ENCODE results near the gene ARSG.
"Not testable (repeated sequence)": the region's sequence is repeated elsewhere in the genome, so short reads cannot be mapped to it uniquely, and the experiment has no call there.

Gene ARSG

DNA sequence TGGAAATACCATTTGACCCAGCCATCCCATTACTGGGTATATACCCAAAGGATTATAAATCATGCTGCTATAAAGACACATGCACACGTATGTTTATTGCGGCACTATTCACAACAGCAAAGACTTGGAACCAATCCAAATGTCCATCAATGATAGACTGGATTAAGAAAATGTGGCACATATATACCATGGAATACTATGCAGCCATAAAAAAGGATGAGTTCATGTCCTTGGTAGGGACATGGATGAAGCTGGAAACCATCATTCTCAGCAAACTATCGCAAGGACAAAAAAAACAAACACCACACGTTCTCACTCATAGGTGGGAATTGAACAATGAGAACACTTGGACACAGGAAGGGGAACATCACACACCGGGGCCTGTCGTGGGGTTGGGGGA, 9.3 kb upstream of the ARSG start:
- not testable (repeated sequence) for DNase-seq

DNA sequence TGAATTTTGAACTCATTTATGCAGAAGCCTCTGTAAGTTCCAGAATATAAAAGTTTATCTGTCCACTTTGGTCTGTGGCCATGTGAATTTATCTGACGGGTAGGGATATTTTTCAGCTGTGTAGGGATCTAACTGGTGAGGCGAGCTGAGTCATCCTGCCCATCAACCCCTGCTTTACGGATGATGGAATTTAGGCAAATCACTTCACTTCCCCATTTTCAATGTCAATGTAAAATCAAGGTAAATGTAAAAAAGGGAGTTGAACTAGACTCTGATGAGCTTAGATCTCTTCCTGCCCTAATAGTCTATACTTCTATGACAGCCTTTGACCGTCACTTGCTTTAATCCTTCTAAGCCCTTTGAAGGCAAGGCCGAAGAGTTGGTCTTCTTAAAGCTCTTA, 2.9 kb upstream of the ARSG start:
- no peak for DNase-seq

DNA sequence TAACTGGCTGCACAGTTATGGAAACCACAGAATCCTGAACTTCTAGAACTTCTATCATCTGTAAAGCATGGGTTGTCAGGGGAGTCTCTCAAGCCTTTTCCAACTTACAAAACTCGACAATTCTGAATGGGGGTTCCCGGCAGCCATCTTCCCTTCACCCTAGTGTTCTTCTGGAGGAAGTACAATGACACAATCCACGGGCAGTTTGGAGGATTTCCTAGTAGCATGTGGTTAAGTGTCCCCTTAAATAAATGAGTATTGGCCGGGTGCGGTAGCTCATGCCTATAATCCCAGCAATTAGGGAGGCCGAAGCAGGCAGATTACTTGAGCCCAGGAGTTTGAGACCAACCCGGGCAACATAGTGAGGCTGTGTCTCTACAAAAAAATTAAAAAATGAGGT, 2.5 kb upstream of the ARSG start:
- peak; percentile 17 for DNase-seq

DNA sequence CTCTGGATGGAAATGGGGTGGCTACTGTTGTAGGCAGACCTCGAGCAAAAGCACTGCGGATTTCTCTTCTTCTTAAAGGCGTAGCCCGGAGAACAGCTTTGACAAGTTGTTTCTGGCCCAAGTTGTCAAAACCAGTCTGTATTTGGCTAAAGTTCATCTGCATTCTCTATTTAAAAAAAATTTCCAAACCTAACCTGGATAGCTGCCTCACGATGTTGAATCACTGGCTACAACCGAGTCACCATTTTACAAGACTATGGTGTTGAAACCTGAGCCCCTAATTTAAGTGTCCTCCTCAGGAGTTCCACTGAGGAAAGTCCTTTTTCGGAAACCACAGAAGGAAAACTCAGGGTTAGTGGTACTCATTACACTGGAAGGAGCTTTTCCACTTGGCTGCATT, 1.8 kb upstream of the ARSG start:
- DNase-seq: no peak

DNA sequence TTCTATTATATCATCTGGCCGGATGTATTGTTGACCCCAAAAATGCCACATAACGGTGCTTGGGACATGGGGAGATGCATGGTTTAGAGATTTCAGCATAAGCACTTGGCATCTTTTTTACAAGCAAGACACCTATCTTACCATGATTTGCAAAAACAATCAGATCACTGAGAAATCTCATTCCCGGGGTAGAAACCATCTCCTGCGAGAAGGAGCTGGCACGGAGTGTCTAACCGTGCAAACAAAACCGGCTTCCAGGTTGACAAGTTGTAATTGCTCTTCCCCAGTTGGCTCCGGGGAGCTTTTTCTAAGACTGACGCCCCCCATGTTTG, 1.4 kb upstream of the ARSG start:
- DNase-seq: no peak

DNA sequence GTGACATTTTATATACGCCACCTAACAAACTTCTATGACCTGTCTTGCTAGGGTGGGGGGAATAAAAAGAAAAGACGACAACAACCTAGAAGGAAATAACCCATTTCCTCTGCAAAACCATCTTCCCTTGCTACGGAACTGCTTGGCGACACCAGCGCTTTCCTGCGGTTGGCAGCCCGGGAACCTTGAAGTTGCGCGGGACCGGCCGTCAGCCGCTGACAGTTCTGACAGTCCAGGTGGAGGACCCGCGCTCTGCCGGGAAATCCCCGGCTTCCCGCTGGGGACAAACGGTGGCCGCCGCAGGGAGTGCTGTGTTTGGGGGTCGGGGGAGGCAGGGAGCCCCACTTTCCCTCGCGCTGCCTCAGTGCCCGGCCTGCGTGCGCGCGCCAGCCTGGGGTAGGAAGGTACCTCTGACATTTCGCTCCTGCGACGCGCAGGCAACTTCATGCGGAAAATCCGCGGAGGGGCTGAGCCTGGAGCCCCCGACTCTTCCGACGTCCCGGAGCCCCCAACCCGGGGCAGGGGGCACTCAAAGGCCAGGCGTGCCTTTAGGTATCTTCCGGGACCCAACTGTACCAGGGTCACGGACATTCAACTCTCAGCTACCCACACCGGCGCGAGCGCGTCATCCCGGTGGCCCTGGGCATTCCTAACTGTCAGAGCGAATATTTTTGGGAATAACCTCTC, 884 bp upstream of the ARSG start:
- peak; percentile 77 for DNase-seq

DNA sequence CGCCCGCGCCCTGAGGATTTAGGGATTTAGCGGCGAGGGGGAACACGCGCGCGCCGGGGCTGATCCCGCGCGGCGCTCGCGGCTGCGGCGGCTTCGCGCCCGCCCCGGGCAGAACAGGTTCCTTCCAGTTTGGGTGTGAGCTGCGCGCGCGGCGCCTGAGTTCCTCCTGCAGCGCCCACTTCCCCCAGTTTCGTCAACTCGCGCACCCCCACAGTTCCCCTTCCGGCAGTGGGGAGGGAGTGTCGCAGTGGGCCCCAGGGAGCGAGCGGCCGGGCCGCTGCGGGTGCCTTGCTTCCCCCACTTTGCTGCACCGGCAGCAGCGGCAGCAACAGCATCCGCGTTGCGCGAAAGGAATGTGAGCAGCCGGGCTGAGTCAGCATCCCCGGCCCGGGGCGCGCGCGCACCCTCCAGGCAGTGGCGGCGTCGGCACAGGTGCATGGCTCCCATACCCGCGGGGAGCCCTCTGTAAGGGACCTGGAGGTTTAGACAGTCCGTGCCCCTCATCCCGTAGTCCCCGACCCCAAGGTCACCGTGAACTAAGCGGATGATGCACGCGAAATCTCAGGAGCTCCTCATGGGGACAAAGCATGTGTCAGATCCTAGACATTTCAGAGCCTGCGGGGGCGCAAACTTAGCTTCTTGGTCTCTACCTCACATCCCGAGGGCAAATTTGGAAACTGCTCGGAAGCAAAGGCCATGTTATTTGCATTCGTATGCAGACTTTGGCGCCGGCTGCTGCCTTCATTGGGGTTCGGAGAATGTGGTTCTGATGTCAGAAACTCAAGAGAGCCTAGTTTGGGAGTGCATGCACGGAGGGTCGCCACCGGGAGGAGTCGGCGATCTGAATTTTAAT, 767 bp downstream of the ARSG start:
- peak; percentile 97 for DNase-seq

DNA sequence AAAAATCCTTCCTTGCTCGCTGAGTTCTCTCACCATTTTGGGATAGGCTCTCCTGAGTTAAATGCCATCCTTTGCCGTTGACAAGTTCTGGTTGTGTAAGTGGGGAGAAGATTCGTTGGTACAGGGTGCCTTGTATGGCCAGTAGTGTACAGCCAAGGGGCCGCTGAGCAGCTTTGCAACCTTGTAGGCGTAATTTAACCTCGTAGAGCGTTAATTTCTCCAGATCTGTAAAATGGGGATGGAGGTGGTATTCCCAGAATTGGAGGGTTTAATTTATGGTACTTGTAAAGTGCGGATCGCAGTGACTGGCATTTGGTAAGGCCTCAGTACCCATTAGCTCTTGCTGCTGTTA, 1.4 kb downstream of the ARSG start:
- no peak for DNase-seq

DNA sequence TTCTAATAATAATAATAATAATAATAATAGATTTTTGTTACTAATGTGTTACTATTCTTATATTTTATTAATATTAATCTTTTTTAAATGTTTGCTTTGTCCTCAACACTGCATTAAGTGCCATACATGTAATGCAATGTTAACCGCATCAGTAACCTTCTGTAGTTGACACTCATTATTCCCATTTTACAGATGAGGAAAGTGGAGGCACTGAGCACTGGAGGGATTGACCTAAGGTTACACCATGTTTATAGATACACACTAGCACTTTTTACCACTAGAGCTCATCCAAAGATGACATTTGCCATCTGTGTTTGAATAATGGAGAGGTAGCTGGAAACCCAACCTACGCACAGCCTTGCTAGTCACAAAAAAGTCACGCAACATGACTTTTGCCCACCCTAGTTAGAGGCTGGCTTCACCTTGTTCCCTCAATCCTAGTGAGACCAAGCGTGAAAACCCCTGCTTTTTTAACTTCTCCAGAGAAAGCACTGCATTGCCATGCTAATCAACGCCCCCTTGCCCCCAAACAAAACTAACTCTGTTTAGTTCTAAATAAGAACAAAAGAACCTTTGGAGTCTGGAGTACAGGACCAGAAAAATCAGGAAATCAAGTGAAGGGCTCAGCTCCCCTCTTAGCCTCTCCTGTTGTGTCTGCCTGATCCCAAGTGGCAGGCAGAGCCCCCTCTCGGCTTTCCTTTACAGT, 2.3 kb downstream of the ARSG start:
- DNase-seq: no peak

DNA sequence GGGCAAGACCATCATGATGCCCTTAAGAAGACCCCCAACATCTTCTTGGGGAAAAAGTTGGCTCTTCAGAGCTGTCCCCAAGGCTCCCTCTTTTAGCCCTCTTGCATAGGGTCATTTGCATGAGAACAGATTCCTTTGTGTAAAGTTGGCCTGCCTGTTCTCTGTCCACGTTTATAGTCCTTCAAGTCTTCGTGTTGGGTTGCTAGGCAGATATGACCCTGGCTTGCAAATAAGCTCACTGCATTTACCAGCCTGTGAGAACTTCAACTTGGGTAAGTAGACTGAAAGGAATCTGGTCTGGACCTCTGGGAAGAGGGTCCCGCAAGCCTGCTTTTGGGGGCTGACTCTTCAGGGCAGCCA, 2.9 kb downstream of the ARSG start:
- DNase-seq: no peak

DNA sequence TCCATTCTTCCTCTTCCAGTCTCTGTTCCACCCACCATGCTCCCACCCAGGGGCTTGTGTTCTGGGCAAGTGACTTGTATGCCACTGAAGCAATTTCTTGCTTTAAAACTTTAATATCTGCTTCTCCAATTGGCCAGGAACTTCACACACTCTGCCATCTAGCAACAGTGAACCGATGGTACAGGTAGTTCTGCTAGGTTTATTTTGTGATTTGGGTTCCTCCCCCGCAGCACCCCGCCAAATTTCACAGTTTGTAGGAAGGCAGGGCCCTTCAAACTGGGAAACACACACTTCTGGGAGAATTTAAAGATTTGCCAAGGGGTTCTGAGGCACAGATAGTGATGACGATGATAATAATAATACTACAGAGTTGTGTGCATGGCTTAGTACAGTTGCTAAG, 3.3 kb downstream of the ARSG start:
- DNase-seq: no peak

DNA sequence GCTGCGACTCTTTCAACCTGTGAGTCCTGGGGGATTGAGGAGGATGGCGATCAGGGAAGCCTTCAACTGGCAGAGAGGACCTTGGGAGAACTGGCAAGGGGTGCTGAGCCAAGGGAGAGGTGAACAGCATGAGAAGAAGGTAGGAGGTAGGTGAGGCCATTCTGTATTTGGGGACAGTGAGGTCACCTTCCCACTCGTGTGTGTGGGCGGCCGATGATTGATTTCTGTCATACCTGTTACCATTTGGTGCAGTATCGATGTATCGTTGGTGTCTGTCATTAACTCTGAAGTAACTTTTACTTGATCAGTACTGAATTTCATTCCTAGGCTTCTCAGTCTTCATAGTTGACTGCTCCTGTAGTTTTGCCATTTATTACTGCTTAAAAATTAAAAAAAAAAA, 3.8 kb downstream of the ARSG start:
- no peak for DNase-seq

DNA sequence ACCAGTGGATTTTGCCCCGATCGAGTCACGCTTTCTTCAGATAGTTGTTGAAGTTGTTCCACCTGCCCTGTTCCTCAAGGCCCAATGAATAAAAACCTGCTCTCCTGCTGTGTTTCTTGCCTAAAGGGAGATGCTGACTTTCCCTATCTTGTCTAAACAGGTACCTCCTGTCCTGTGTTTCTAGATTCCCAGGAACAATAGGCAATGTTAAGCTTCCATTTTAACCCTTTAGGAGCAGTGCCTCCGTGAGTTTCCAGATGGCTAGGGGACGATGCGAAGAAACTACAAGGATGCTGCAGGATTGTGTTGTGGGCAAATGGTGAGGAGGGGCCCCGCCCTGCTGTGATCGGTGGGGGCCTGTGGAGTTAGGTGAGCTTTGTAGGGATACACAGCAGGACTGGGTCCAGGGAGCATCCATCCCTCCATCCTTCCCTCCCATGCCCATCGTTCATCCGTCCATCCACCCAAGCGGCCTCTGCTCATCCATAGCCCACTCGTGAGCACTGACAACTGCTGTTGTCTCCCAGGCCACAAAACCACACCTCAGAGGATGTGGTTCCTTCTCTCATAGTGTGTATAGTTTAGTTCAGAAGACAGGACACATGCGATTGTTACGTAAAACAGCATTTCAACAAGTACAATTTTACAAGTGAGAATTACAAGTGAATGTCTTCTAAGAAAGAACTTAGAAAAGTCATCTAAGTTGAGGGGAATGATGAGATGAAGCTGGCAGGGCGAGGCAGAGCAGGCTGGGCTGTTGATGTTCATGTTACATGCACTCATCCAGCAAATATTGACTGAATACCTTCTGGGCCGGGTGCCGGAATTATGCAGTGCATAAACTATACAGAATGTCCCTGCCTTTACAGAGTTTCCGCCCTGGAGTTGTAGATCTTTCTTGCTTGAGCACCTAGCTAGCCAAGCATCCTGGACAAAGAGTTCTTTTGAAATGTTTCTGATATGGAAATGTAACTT, 5.2 kb downstream of the ARSG start:
- peak; percentile 81 for DNase-seq

DNA sequence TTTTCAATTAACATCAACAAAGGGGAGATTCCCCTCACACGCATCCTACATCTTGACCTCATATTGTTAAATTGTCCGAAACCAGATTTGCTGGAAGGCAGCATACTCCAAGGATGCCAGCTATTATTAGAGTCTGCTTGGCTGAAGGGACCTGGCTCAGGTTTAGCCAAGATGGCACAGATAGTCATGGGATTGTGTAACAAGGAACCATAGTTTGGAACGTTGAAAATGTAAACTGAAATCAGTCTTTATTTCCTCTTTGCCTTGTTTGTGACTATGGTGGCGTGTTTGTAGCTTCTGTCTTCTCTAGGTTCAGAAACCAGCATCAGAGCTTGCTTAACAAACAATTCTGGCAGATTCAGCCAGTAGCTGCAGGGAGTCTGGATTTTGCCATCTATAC, 5.9 kb downstream of the ARSG start:
- no peak for DNase-seq

DNA sequence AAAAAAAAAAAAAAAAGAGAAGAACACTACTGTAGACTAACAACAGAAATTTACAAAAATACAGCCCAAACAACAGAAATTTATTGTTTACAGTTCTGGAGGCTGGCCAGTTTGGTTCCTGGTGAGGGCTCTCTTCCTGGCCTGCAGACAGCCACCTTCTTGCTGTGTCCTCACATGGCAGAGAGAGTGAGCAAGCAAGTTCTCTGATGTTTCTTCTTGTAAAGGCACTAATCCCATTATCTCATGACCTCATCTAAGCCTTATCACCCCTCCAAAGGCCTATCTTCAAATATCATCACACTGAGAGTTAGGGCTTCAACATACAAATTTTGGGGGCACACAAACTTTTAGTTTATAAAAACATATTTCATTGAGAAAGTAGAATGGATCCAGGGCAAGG, 7.3 kb downstream of the ARSG start:
- DNase-seq: no peak

DNA sequence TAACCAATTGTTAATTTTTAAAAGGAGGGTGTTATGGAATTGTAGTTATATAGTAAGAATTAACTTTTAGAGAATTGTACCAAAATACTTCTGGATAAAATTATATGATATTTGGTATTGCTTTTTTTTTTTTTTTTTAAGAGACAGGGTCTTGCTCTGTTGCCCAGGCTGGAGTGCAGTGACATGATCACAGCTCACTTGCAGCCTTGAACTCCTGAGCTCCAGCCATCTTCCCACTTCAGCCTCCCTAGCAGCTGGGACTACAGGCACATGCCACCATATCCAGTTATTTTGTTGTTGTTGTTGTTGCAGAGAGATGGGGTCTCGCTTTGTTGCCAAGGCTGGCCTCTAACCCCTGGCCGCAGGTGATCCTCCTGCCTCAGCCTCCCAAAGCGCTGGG, 8.5 kb downstream of the ARSG start:
- no peak for DNase-seq

DNA sequence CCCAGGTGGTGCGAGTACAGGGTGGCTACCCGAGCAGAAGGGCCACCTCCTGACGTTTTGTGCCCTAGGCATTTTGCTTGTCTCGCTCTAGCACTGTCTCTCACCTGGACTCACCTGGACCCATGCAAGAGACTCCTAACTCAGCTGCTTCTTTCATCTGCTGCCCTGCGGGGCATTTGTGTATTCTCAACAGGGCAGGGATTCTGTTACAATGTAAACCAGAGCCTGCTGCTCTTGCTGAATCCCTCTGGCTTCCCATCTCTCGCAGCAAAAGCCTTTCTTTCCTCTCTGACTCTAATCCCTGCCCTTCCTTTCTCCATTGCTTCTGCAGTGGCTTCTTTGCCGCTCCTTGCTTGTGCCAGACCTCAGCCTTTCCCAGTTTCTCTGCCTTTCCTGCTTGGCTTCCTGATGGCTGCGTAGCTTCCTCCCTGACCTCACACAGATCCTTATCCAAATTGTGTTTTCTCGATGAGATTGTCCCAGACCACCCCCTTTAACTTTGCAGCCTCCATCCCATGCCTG, 10.2 kb downstream of the ARSG start:
- no peak for DNase-seq

DNA sequence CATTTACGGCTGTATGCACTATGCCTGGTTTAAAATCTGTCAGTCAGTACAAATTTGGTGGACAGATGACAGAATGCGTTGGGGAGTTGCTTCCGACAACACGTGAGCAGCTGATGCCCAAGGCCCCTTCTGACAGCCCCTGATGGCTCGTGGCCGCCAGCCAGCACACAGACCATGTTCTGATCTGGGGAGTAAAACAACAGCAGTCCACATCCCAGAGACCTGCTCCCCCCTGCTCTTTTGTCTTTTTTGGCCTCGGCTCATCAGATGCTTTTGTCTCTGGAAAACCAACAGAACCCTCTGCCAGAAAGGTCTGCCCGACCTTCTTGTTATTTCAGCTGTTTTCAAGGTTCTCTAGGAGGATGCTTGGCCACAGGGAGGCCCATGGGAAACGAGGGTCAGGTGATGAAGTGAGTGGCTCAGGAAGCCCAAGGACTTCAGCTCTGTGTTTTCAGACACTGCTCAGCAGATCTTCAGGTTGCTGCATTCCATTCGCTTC, 10.8 kb downstream of the ARSG start:
- no peak for DNase-seq

DNA sequence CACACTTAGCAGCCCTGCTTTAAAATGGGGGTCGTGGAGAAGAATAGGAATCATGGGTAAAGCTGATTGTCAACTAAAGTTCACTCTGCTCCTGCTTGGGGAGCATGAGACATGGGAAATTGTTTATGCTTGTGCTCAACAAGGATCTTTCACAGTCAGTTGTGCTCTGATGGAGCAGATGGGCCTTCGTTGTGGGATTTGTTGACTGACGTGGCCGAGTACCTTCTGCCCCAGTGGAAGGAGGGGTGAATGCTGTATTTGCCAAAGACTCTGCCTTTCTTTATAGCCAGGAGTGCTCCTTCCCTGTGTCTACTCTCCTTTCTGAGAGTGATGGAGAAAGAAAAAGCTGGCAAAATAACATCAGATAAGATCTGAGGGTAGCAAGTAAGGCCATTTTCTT, 11.4 kb downstream of the ARSG start:
- no peak for DNase-seq

DNA sequence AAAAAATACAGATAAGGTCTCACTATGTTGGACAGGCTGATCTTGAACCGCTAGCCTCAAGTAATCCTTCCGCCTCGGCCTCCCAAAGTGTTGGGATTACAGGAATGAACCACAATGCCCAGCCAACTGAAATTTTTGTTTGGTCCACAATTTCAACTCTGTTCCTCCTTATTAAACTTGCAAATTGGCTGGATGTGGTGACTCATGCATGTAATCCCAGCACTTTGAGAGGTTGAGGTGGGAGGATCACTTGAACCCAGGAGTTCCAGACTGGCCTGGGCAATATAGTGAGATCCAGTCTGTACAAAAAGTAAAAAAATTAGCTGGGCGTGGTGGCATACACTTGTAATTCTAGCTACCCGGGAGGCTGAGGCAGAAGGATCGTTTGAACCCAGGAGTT, 13.4 kb downstream of the ARSG start:
- no peak for DNase-seq

DNA sequence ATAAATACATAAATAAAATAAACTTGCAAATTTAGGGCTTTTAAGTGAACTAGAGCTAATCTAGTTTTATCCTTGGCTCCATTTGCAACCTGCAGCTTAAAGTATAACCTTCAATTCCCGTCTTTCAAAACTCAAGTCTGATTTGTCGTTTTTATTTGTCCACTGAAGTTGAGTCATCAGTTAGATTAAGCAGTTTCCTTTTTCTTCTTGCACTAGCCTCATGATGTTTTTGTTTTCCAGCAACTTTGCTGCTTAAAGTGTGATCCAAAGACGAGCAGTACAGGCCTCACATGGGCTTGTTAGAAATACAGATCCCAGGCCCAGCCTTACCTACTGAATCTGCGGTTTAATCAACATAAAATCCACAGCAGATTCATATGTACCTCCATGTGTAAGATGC, 13.8 kb downstream of the ARSG start:
- DNase-seq: no peak

DNA sequence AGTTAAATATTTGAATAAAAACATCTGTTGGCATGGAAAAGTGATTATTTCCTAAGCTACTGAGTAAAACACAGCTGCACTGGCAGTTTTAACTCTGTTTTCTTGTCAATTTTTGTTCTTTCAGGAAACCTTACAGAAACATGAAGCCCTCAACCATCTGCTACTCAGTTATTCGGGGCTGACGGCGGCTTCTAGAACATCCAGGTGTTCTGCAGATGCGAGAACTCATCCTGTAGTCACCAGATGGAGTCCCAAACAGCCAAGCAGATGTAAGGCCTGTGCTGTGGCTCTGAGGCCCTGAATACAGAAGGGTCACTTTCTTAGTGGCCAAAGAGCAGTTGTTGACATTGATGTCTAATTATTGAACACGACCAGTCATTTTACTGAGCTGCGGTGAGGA, 15.5 kb downstream of the ARSG start:
- DNase-seq: no peak

DNA sequence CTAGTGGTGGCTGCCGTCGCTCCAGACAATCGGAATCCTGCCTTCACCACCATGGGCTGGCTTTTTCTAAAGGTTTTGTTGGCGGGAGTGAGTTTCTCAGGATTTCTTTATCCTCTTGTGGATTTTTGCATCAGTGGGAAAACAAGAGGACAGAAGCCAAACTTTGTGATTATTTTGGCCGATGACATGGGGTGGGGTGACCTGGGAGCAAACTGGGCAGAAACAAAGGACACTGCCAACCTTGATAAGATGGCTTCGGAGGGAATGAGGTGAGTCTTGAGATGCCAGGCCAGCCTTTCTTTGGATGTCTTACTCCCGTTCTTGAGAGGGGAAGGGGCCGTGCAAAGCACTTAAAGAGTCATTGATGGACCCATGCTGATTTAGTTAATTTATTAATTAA, 16.1 kb downstream of the ARSG start:
- no peak for DNase-seq
